ENCODE data around the gene MLF1.

- no peak for TF ChIP-seq NFE2L2 (IDR thresholded peaks at IDR 0.05; ENCODE audit: low read depth, low read length)
- TF ChIP-seq, protein P1, sequence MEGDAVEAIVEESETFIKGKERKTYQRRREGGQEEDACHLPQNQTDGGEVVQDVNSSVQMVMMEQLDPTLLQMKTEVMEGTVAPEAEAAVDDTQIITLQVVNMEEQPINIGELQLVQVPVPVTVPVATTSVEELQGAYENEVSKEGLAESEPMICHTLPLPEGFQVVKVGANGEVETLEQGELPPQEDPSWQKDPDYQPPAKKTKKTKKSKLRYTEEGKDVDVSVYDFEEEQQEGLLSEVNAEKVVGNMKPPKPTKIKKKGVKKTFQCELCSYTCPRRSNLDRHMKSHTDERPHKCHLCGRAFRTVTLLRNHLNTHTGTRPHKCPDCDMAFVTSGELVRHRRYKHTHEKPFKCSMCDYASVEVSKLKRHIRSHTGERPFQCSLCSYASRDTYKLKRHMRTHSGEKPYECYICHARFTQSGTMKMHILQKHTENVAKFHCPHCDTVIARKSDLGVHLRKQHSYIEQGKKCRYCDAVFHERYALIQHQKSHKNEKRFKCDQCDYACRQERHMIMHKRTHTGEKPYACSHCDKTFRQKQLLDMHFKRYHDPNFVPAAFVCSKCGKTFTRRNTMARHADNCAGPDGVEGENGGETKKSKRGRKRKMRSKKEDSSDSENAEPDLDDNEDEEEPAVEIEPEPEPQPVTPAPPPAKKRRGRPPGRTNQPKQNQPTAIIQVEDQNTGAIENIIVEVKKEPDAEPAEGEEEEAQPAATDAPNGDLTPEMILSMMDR (conservative IDR thresholded peaks at IDR 0.05; ENCODE audit: low read depth, low read length) = no peak
- TF ChIP-seq FOS (IDR thresholded peaks at IDR 0.05; ENCODE audit: low read depth, low read length) = no peak
- TF ChIP-seq POLR2A (IDR thresholded peaks at IDR 0.05; ENCODE audit: low read depth, low read length) = no peak
- no peak for TF ChIP-seq CHD1 (IDR thresholded peaks at IDR 0.05; ENCODE audit: low read depth, low read length)
- TF ChIP-seq SMC3 (IDR thresholded peaks at IDR 0.05; ENCODE audit: low read depth, low read length) = no peak
- no peak for TF ChIP-seq MAFK (IDR thresholded peaks at IDR 0.05; ENCODE audit: low read depth, low read length)
- TF ChIP-seq, protein P2, sequence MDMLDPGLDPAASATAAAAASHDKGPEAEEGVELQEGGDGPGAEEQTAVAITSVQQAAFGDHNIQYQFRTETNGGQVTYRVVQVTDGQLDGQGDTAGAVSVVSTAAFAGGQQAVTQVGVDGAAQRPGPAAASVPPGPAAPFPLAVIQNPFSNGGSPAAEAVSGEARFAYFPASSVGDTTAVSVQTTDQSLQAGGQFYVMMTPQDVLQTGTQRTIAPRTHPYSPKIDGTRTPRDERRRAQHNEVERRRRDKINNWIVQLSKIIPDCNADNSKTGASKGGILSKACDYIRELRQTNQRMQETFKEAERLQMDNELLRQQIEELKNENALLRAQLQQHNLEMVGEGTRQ (IDR thresholded peaks at IDR 0.05; ENCODE audit: low read depth, low read length) = no peak
- no peak for TF ChIP-seq RAD21 (IDR thresholded peaks at IDR 0.05; ENCODE audit: low read length)
- TF ChIP-seq ELK1 (IDR thresholded peaks at IDR 0.05; ENCODE audit: borderline replicate concordance, low read depth, low read length) = no peak
- TF ChIP-seq RCOR1 (IDR thresholded peaks at IDR 0.05; ENCODE audit: insufficient replicate concordance, low read length) = no peak
- TF ChIP-seq RFX5 (IDR thresholded peaks at IDR 0.05; ENCODE audit: low read depth, low read length) = no peak
Observed at GRCh38 chr3:158573714-158574113, 2.7 kb downstream of the MLF1 start.
